HCT116 (cell line): ENCODE measurements around the gene RSAD1. TPM values are rescaled to one million over a fixed set of nuclear protein-coding genes. Genes with fewer than 3 reads are reported as not detected.
A peak's percentile ranks its signal among the peaks of the same experiment; 100 is the strongest.

Source experiments
- ATAC-seq: fragments of 200-7000 bp; cut with Tn5 transposase; 2 replicates; pipeline ENCODE4 v1.9.1; 2020; ENCODE audit warnings: mild to moderate bottlenecking, moderate library complexity
- BruUV-seq: library from RNA; stranded (reverse); fragments of 400-500 nt; replicated peaks from 2 replicates; lab custom pipeline; 2021; lab: Mats Ljungman, UMichigan
- CTCF ChIA-PET: fragments of 300-600 bp; sonication (Branson Sonifier 250); formaldehyde crosslinking; loops from one replicate; lab custom pipeline; 2021; ENCODE audit warnings: antibody characterized with exemption; lab: Charles Lee
- POLR2A ChIA-PET: fragments of 300-600, 350-600 bp; sonication (Branson Sonifier 250); formaldehyde crosslinking; loops from one replicate; lab custom pipeline; 2021; ENCODE audit warnings: antibody characterized with exemption; lab: Charles Lee
- RAD21 ChIA-PET, 2 experiments: fragments of 300-600 bp; sonication (Branson Sonifier 250); formaldehyde crosslinking; loops; one replicate each; lab custom pipeline; 2023; ENCODE audit warnings: low total read pairs in 2 of 2; ENCODE audit not compliant: uncharacterized antibody in 2 of 2, unreplicated experiment in 2 of 2, low non-redundant PET in 1 of 2; lab: Charles Lee
- DNase-seq: peaks from one replicate; pipeline ENCODE4 v3.0.0-alpha.2; 2010; ENCODE audit warnings: low read depth, low spot score
- H2AFZ ChIP-seq: fragments of 200-600 bp; shearing (Covaris generic), sonication (generic); 2 replicates; pipeline ENCODE4 v1.6.1; 2017; ENCODE audit warnings: low read depth, mixed run types, mixed read lengths, antibody characterized with exemption, low read length; ENCODE audit not compliant: poor library complexity, severe bottlenecking
- H3K27ac ChIP-seq: 2 replicates; pipeline ENCODE4 v1.5.1; 2012; ENCODE audit warnings: low read depth, low read length
- H3K27me3 ChIP-seq: fragments of 200-600 bp; sonication (generic); 2 replicates; pipeline ENCODE4 v1.6.1; 2016; ENCODE audit warnings: mixed run types, low read length, mixed read lengths; ENCODE audit not compliant: insufficient read depth
- H3K36me3 ChIP-seq, 2 experiments: fragments of 200-500 bp in 1 of 2; fragments of 200-600 bp in 1 of 2; sonication (Bioruptor generic) in 1 of 2; sonication (generic) in 1 of 2; 2 replicates each; pipeline versions ENCODE4 v1.5.1 to v1.6.1; 2014 to 2016; ENCODE audit warnings: low read length in 2 of 2, inconsistent platforms in 1 of 2, mixed read lengths in 1 of 2, mixed run types in 1 of 2; ENCODE audit not compliant: insufficient read depth in 2 of 2, control insufficient read depth in 1 of 2
- H3K4me1 ChIP-seq, 2 experiments: fragments of 200-600 bp in 1 of 2; sonication (generic) in 1 of 2; 2 replicates each; pipeline versions ENCODE4 v1.5.1 to v1.6.1; 2012 to 2017; ENCODE audit warnings: low read length in 2 of 2, inconsistent platforms in 1 of 2, mild to moderate bottlenecking in 1 of 2, mixed read lengths in 1 of 2, mixed run types in 1 of 2, moderate library complexity in 1 of 2; ENCODE audit not compliant: insufficient read depth in 2 of 2, control insufficient read depth in 1 of 2
- H3K4me2 ChIP-seq: fragments of 200-600 bp; sonication (generic); 2 replicates; pipeline ENCODE4 v1.6.1; 2017; ENCODE audit warnings: mixed run types, low read length, mixed read lengths
- H3K4me3 ChIP-seq, 2 experiments: fragments of 200-600 bp in 1 of 2; sonication (generic) in 1 of 2; replicated peaks in 1 of 2; 2 replicates each; pipeline ENCODE4 v1.5.1; 2011 to 2016; ENCODE audit warnings: low read length in 2 of 2, control low read depth in 1 of 2, low read depth in 1 of 2, mild to moderate bottlenecking in 1 of 2, mixed read lengths in 1 of 2, mixed run types in 1 of 2
- H3K79me2 ChIP-seq: fragments of 200-600 bp; sonication (generic); 2 replicates; pipeline ENCODE4 v1.6.1; 2017; ENCODE audit warnings: mild to moderate bottlenecking, mixed run types, low read length, moderate library complexity, mixed read lengths; ENCODE audit not compliant: insufficient read depth
- H3K9ac ChIP-seq: fragments of 200-600 bp; sonication (generic); 2 replicates; pipeline ENCODE4 v1.6.1; 2016; ENCODE audit warnings: low read length, mixed read lengths
- H3K9me2 ChIP-seq: fragments of 200-600 bp; sonication (generic), shearing (Covaris generic); 2 replicates; pipeline ENCODE4 v1.6.1; 2017; ENCODE audit warnings: mixed run types, mild to moderate bottlenecking, moderate library complexity; ENCODE audit not compliant: insufficient read depth
- H3K9me3 ChIP-seq, 2 experiments: fragments of 200-500 bp in 1 of 2; fragments of 200-600 bp in 1 of 2; sonication (Bioruptor generic) in 1 of 2; sonication (generic) in 1 of 2; 2 replicates each; pipeline ENCODE4 v1.6.1; 2014 to 2017; ENCODE audit warnings: low read length in 2 of 2, mixed read lengths in 2 of 2, inconsistent platforms in 1 of 2, low read depth in 1 of 2, mild to moderate bottlenecking in 1 of 2, mixed run types in 1 of 2, moderate library complexity in 1 of 2; ENCODE audit not compliant: control insufficient read depth in 1 of 2, insufficient read depth in 1 of 2
- H4K20me1 ChIP-seq: fragments of 200-600 bp; sonication (generic), shearing (Covaris generic); 2 replicates; pipeline ENCODE4 v1.6.1; 2017; ENCODE audit warnings: mixed run types, mild to moderate bottlenecking, moderate library complexity; ENCODE audit not compliant: insufficient read depth
- CTCF ChIP-seq, 3 experiments: fragments of 200-600 bp in 1 of 3; sonication (generic) in 1 of 3; IDR thresholded peaks in 2 of 3; conservative IDR thresholded peaks in 1 of 3; 2 replicates each; pipeline ENCODE4 v1.5.1; 2012 to 2017; ENCODE audit warnings: low read depth in 2 of 3, low read length in 2 of 3, antibody characterized with exemption in 1 of 3, borderline replicate concordance in 1 of 3, control low read depth in 1 of 3, mild to moderate bottlenecking in 1 of 3, mixed read lengths in 1 of 3, mixed run types in 1 of 3, moderate library complexity in 1 of 3; ENCODE audit not compliant: insufficient read depth in 1 of 3
- EZH2phosphoT487 ChIP-seq: fragments of 200-600 bp; IDR thresholded peaks from 2 replicates; pipeline ENCODE4 v1.6.1; 2018; ENCODE audit warnings: antibody characterized with exemption, borderline replicate concordance
- FOSL1 ChIP-seq: IDR thresholded peaks from 2 replicates; pipeline ENCODE4 v1.6.1; 2012; ENCODE audit warnings: low read depth
- JUND ChIP-seq: IDR thresholded peaks from 2 replicates; pipeline ENCODE4 v1.6.1; 2012
- POLR2A ChIP-seq: IDR thresholded peaks from 2 replicates; pipeline ENCODE4 v1.7.0; 2011; ENCODE audit warnings: borderline replicate concordance; ENCODE audit not compliant: insufficient read depth, insufficient read length; ENCODE audit errors: extremely low read depth
- POLR2AphosphoS5 ChIP-seq: IDR thresholded peaks from 2 replicates; pipeline ENCODE4 v1.6.1; 2011; ENCODE audit warnings: mild to moderate bottlenecking, low read depth, low read length, moderate library complexity
- TCF7L2 ChIP-seq: IDR thresholded peaks from 2 replicates; pipeline ENCODE4 v1.7.0; 2011; ENCODE audit warnings: borderline replicate concordance, inconsistent platforms; ENCODE audit not compliant: insufficient read depth, insufficient read length; ENCODE audit errors: extremely low read depth
- intact Hi-C: fragments of 100-400 bp; cut with micrococcal nuclease; formaldehyde crosslinking; loops from 2 replicates; pipeline ENCODE4 v1.10.0; 2022
- total RNA-seq: library from RNA; stranded (reverse); gene quantifications from one replicate; pipeline ENCODE4 v1.2.1, GENCODE V29; 2021; ENCODE audit not compliant: unreplicated experiment
- TF ChIP-seq, protein P1 (sequence below): IDR thresholded peaks from 2 replicates; pipeline ENCODE4 v1.6.1; 2012; ENCODE audit warnings: low read depth
- TF ChIP-seq, protein P2 (sequence below): IDR thresholded peaks from 2 replicates; pipeline ENCODE4 v1.6.1; 2012
- TF ChIP-seq, protein P3 (sequence below): IDR thresholded peaks from 2 replicates; pipeline ENCODE4 v1.6.1; 2012

RSAD1 gene
- total RNA-seq, 1 experiment from 2014 or later, result 82.7 TPM

DNA sequence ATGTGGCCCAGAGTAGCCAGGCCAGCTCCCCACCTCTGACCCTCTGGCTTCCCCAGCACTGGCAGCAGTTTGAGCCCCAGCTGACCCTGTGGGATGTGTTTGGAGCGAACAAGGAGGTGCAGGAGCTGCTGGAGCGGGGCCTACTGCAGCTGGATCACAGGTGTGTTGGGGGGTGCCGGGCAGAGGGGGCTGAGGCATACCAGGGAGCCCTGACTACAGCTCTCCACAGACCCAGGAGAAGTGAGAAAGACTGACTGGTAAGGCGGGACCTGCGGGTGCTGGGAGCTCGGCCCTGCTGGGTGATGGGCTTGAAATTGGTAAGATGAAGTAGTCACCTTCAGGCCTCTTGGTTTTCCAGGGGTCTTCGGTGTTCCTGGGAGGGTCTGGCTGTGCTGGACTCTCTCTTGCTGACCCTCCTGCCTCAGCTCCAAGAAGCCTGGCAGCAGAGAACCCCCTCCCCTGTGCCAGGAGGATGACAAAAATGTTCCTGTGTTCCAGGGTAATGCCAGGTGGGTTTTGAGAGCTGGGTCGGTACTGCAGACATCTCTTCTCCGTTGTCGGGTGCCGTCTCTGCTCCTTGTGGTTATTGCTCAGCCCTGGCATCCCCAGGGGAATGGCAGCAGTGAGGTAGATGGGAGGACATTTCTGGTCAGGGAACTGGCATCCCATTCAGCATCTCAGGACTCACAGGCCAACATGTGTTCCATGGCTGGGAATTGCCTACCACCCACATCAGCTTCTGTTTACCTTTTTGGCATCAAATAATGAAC, 5.9 kb downstream of the RSAD1 start (continued):
- TF ChIP-seq, protein P1, sequence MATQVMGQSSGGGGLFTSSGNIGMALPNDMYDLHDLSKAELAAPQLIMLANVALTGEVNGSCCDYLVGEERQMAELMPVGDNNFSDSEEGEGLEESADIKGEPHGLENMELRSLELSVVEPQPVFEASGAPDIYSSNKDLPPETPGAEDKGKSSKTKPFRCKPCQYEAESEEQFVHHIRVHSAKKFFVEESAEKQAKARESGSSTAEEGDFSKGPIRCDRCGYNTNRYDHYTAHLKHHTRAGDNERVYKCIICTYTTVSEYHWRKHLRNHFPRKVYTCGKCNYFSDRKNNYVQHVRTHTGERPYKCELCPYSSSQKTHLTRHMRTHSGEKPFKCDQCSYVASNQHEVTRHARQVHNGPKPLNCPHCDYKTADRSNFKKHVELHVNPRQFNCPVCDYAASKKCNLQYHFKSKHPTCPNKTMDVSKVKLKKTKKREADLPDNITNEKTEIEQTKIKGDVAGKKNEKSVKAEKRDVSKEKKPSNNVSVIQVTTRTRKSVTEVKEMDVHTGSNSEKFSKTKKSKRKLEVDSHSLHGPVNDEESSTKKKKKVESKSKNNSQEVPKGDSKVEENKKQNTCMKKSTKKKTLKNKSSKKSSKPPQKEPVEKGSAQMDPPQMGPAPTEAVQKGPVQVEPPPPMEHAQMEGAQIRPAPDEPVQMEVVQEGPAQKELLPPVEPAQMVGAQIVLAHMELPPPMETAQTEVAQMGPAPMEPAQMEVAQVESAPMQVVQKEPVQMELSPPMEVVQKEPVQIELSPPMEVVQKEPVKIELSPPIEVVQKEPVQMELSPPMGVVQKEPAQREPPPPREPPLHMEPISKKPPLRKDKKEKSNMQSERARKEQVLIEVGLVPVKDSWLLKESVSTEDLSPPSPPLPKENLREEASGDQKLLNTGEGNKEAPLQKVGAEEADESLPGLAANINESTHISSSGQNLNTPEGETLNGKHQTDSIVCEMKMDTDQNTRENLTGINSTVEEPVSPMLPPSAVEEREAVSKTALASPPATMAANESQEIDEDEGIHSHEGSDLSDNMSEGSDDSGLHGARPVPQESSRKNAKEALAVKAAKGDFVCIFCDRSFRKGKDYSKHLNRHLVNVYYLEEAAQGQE, result no peak

DNA sequence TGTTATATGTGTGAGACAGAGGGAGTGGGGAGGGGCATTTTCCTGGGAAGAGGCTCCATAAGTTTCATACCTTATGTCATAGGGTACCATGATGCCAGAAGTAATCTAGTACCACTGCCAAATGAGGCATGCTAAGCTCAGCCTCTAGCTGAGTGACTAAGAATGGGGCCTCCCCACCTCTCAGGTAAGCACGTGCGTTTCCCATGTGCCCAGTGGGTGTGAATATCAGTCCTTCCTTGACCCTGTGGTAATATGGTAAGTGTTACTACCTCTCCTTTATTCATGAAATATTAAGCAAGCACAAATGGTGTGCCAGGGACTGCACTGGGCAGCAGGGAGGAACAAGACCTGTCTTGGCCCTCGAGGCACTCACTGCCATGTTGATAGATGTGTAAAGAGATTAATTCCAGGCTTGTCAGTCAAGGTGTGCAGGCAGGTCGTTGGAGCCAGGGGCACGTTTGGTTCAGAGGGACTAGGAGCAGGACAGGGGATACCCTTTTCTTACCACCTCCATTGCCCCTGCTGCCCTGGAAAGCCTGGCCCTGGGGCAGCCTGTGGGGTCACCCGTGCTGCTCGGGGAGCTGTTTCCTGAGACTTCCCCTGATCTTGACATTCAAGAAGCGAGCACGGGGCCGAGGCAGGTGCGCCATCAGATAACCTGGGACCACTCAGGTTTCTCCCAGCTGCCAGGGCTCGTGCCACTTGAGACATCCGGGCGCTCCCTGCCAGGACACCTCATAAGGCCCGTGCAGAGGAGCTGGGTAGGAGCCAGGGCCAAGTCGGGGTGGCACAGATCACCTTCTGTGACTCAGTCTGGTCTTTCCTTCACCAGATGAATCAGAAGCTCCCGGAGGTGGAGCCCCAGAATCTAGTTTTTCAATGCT, 8.8 kb downstream of the RSAD1 start:
- Histone ChIP-seq H3K9ac (no peak overlapping the region), H3K79me2 (peaks cover 7% of the 10 kb centered on the region; the same call in 1 of the 2 replicates), H3K36me3 (peaks cover 20 to 28% of the 10 kb centered on the region in 2 experiments)
- DNase-seq, result no peak
- POLR2A ChIA-PET, result interaction anchor here (0.8 kb wide), 2 partner anchors 8 to 16 kb away, joined by 3 read pairs; no protein-coding TSS in a partner anchor
- TF ChIP-seq, protein P2, sequence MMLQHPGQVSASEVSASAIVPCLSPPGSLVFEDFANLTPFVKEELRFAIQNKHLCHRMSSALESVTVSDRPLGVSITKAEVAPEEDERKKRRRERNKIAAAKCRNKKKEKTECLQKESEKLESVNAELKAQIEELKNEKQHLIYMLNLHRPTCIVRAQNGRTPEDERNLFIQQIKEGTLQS, result no peak
- TF ChIP-seq POLR2AphosphoS5 (peak; percentile 16; the same call in 1 of the 2 replicates), CTCF (IDR thresholded peaks at IDR 0.05 in 2 of 3, conservative IDR thresholded peaks at IDR 0.05 in 1 of 3; ENCODE audit: borderline replicate concordance in 1 of 3, insufficient read depth in 1 of 3, low read depth in 2 of 3, low read length in 2 of 3) (no peak), EZH2phosphoT487 (no peak), POLR2A (no peak), FOSL1 (peak; percentile 54; the same call in 1 of the 2 replicates), TCF7L2 (no peak), JUND (peak; percentile 48; the same call in 1 of the 2 replicates)
- TF ChIP-seq, protein P3, sequence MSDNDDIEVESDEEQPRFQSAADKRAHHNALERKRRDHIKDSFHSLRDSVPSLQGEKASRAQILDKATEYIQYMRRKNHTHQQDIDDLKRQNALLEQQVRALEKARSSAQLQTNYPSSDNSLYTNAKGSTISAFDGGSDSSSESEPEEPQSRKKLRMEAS, result 0 out of 2 replicates have a peak, but pooled peaks have one; percentile 45
- TF ChIP-seq, all 23 proteins: peak for 4
- Histone ChIP-seq H4K20me1 (no peaks in the 10 kb centered on the region), H3K4me2 (peak overlapping the region; percentile 34), H3K4me3 (no peak overlapping the region), H3K9me2 (no peaks in the 10 kb centered on the region), H3K27ac (0 out of 2 replicates have a peak overlapping the region, but pooled peaks have one; percentile 1), H3K27me3 (no peaks in the 10 kb centered on the region), H3K4me1 (peaks cover 11 to 25% of the 10 kb centered on the region in 2 experiments), H2AFZ (no peak overlapping the region), H3K9me3 (no peaks in the 10 kb centered on the region)
- RAD21 ChIA-PET, result no interaction called here
- CTCF ChIA-PET, result interaction anchor here (1.0 to 2.0 kb wide), 3 partner anchors 13 to 125 kb away, joined by 3 to 12 read pairs (median 3); partner anchors contain the start of gene LRRC59
- peak; percentile 55 for ATAC-seq
- BruUV-seq, result no TSS peak
- intact Hi-C loops, result no loop called here
